DOHH2 (cell line): ENCODE data around the gene MVP.

Source experiments
- H3F3A ChIP-seq: fragments of 200-600 bp; sonication (generic), shearing (Covaris generic); 2 replicates; pipeline ENCODE4 v1.6.0; 2016; ENCODE audit warnings: antibody characterized with exemption, mild to moderate bottlenecking; ENCODE audit not compliant: control insufficient read depth, insufficient read depth
- H3K27ac ChIP-seq: fragments of 200-600 bp; sonication (generic); 2 replicates; pipeline ENCODE4 v1.5.1; 2014; ENCODE audit warnings: low read depth, mild to moderate bottlenecking, low read length, moderate library complexity
- H3K27me3 ChIP-seq: fragments of 200-600 bp; sonication (generic); 2 replicates; pipeline ENCODE4 v1.6.1; 2014; ENCODE audit warnings: mild to moderate bottlenecking, low read length, mixed read lengths; ENCODE audit not compliant: control insufficient read depth
- H3K36me3 ChIP-seq: fragments of 200-600 bp; sonication (generic); 2 replicates; pipeline ENCODE4 v1.6.1; 2014; ENCODE audit warnings: mild to moderate bottlenecking, low read length, moderate library complexity, mixed read lengths; ENCODE audit not compliant: control insufficient read depth
- H3K4me1 ChIP-seq: fragments of 200-600 bp; sonication (generic); 2 replicates; pipeline ENCODE4 v1.6.1; 2014; ENCODE audit warnings: mild to moderate bottlenecking, low read length, mixed read lengths; ENCODE audit not compliant: control insufficient read depth
- H3K4me2 ChIP-seq: fragments of 200-600 bp; sonication (generic); 2 replicates; pipeline ENCODE4 v1.6.0; 2014; ENCODE audit warnings: mild to moderate bottlenecking, low read length, moderate library complexity
- H3K4me3 ChIP-seq: fragments of 200-600 bp; sonication (generic); 2 replicates; pipeline ENCODE4 v1.5.1; 2014; ENCODE audit warnings: mild to moderate bottlenecking, low read length, mixed read lengths
- H3K79me2 ChIP-seq: fragments of 200-600 bp; sonication (generic); 2 replicates; pipeline ENCODE4 v1.6.1; 2014; ENCODE audit warnings: mild to moderate bottlenecking, low read length, mixed read lengths; ENCODE audit not compliant: control insufficient read depth
- H3K9me2 ChIP-seq: fragments of 200-600 bp; sonication (generic); replicated peaks from 2 replicates; pipeline ENCODE4 v1.6.1; 2014; ENCODE audit warnings: mild to moderate bottlenecking, low read length, mixed read lengths; ENCODE audit not compliant: control insufficient read depth
- H3K9me3 ChIP-seq: fragments of 200-600 bp; sonication (generic); 2 replicates; pipeline ENCODE4 v1.6.1; 2014; ENCODE audit warnings: antibody characterized with exemption, low read length, mixed read lengths; ENCODE audit not compliant: control insufficient read depth, insufficient read depth
- H4K20me1 ChIP-seq: fragments of 200-600 bp; sonication (generic); 2 replicates; pipeline ENCODE4 v1.6.0; 2014; ENCODE audit warnings: low read depth, mild to moderate bottlenecking, antibody characterized with exemption, low read length, moderate library complexity; ENCODE audit not compliant: control insufficient read depth, insufficient read depth
- CTCF ChIP-seq: fragments of 200-600 bp; sonication (generic); IDR thresholded peaks from one replicate; pipeline ENCODE4 v1.5.1; 2014; ENCODE audit warnings: antibody characterized with exemption, mild to moderate bottlenecking, low read depth, low read length; ENCODE audit not compliant: poor library complexity, severe bottlenecking
- EZH2phosphoT487 ChIP-seq: fragments of 200-600 bp; sonication (generic); IDR thresholded peaks from 2 replicates; pipeline ENCODE4 v1.6.1; 2017; ENCODE audit warnings: borderline replicate concordance, mild to moderate bottlenecking, antibody characterized with exemption, low read length, moderate library complexity, mixed read lengths

The MVP gene

GRCh38 chr16:29835926-29836325, 15.7 kb downstream of the MVP start:
- H3F3A ChIP-seq, result no peaks in the 10 kb centered on the region
- no peaks in the 10 kb centered on the region for H3K9me2 ChIP-seq
- no peaks in the 10 kb centered on the region for H3K4me1 ChIP-seq
- H3K9me3 ChIP-seq, result no peaks in the 10 kb centered on the region
- H3K36me3 ChIP-seq, result no peaks in the 10 kb centered on the region
- no peaks in the 10 kb centered on the region for H3K79me2 ChIP-seq
- no peak overlapping the region for H3K4me2 ChIP-seq
- TF ChIP-seq CTCF (no peak), EZH2phosphoT487 (no peak)
- no peaks in the 10 kb centered on the region for H4K20me1 ChIP-seq
- H3K27me3 ChIP-seq, result no peaks in the 10 kb centered on the region
- H3K27ac ChIP-seq, result no peak overlapping the region
- no peak overlapping the region for H3K4me3 ChIP-seq

- no peaks in the 10 kb centered on the region for H3K9me2 ChIP-seq
- H3K27me3 ChIP-seq, result no peaks in the 10 kb centered on the region
- H3K4me2 ChIP-seq, result no peak overlapping the region
- H3K9me3 ChIP-seq, result no peaks in the 10 kb centered on the region
- no peaks in the 10 kb centered on the region for H3F3A ChIP-seq
- TF ChIP-seq EZH2phosphoT487, result no peak
- no peak for TF ChIP-seq CTCF
- no peak overlapping the region for H3K4me3 ChIP-seq
- no peak overlapping the region for H3K27ac ChIP-seq
- no peaks in the 10 kb centered on the region for H4K20me1 ChIP-seq
- H3K4me1 ChIP-seq, result no peaks in the 10 kb centered on the region
- H3K36me3 ChIP-seq, result no peaks in the 10 kb centered on the region
- H3K79me2 ChIP-seq, result no peaks in the 10 kb centered on the region
These were observed 16.4 kb downstream of the MVP start for GRCh38 chr16:29836623-29837022.

GRCh38 chr16:29837841-29838240, 17.6 kb downstream of the MVP start:
- Histone ChIP-seq H3K79me2 (no peaks in the 10 kb centered on the region), H3K9me2 (no peaks in the 10 kb centered on the region), H3K36me3 (no peaks in the 10 kb centered on the region), H3K27ac (no peak overlapping the region), H3K4me1 (no peaks in the 10 kb centered on the region), H3F3A (no peaks in the 10 kb centered on the region), H3K27me3 (no peaks in the 10 kb centered on the region), H3K9me3 (no peaks in the 10 kb centered on the region), H3K4me3 (no peak overlapping the region), H3K4me2 (no peak overlapping the region), H4K20me1 (no peaks in the 10 kb centered on the region)
- TF ChIP-seq CTCF (no peak), EZH2phosphoT487 (no peak)

- H3K36me3 ChIP-seq, result no peaks in the 10 kb centered on the region
- TF ChIP-seq EZH2phosphoT487, result no peak
- H3K27ac ChIP-seq, result no peak overlapping the region
- H3F3A ChIP-seq, result no peaks in the 10 kb centered on the region
- H3K4me3 ChIP-seq, result no peak overlapping the region
- no peaks in the 10 kb centered on the region for H3K79me2 ChIP-seq
- no peaks in the 10 kb centered on the region for H4K20me1 ChIP-seq
- H3K4me1 ChIP-seq, result no peaks in the 10 kb centered on the region
- H3K4me2 ChIP-seq, result no peak overlapping the region
- no peaks in the 10 kb centered on the region for H3K9me3 ChIP-seq
- no peaks in the 10 kb centered on the region for H3K27me3 ChIP-seq
- no peaks in the 10 kb centered on the region for H3K9me2 ChIP-seq
These were observed 19.6 kb downstream of the MVP start for GRCh38 chr16:29839822-29840221.
